SK-N-SH treated with all-trans-retinoic acid at 6 μM for 48 hours (cell line): ENCODE data around the gene CYB5A.

ENCODE experiments used
- CSDC2 ChIP-seq: fragments of 250-450 bp; sonication (Bioruptor Pico); IDR thresholded peaks from 2 replicates; pipeline ENCODE4 v1.5.0; 2020; ENCODE audit warnings: mild to moderate bottlenecking, moderate library complexity
- ISL1 ChIP-seq: fragments of 250-450 bp; sonication (Bioruptor Pico); IDR thresholded peaks from 2 replicates; pipeline ENCODE4 v2.1.2; 2022; ENCODE audit warnings: mild to moderate bottlenecking, moderate library complexity
- PATZ1 ChIP-seq: fragments of 250-450 bp; sonication (Bioruptor Pico); IDR thresholded peaks from 2 replicates; pipeline ENCODE4 v1.8.0; 2020; ENCODE audit warnings: mild to moderate bottlenecking, moderate library complexity, borderline replicate concordance
- PPARA ChIP-seq: fragments of 250-450 bp; sonication (Bioruptor Pico); IDR thresholded peaks from 2 replicates; pipeline ENCODE4 v1.5.0; 2020; ENCODE audit warnings: mild to moderate bottlenecking, borderline replicate concordance
- SNAI2 ChIP-seq: fragments of 250-450 bp; sonication (Bioruptor Pico); IDR thresholded peaks from 2 replicates; pipeline ENCODE4 v1.5.0; 2020; ENCODE audit warnings: mild to moderate bottlenecking, moderate library complexity
- TSHZ2 ChIP-seq: fragments of 250-450 bp; sonication (Bioruptor Pico); IDR thresholded peaks from 2 replicates; pipeline ENCODE4 v1.5.0; 2020; ENCODE audit warnings: mild to moderate bottlenecking, moderate library complexity
- ZFP3 ChIP-seq: fragments of 250-450 bp; sonication (Bioruptor Pico); IDR thresholded peaks from 2 replicates; pipeline ENCODE4 v1.5.0; 2020; ENCODE audit warnings: mild to moderate bottlenecking, moderate library complexity

GRCh38 chr18:74222710-74223494 is 68.9 kb downstream of the CYB5A start:
- no peak for TF ChIP-seq CSDC2
- TF ChIP-seq PATZ1 (CRISPR knock-in tag), result no peak
- no peak for TF ChIP-seq ZFP3 (CRISPR knock-in tag)
- no peak for TF ChIP-seq TSHZ2 (CRISPR knock-in tag)
- no peak for TF ChIP-seq PPARA (CRISPR knock-in tag)
- TF ChIP-seq ISL1 (CRISPR knock-in tag), result no peak
- TF ChIP-seq SNAI2 (CRISPR knock-in tag), result no peak
